ENCODE data around the gene KPTN.

KPTN gene

GRCh38 chr19:47469363-47469700 lies 14.7 kb downstream of the KPTN start:
- H3K27me3 ChIP-seq (replicated peaks), result peaks cover 38% of the 10 kb centered on the region
- DNase-seq, result no peak
- H3K27ac ChIP-seq, result no peak overlapping the region
- in situ Hi-C loops (cut with HindIII; ENCODE audit: low pct_ligation_motif_present, low sequenced_read_pairs), result no loop called here
- H3K36me3 ChIP-seq (replicated peaks), result no peaks in the 10 kb centered on the region
- H3K4me3 ChIP-seq (ENCODE audit: low read depth, low read length), result no peak overlapping the region
- TF ChIP-seq CTCF (IDR thresholded peaks at IDR 0.05; ENCODE audit: low read depth, low read length, missing control alignments), result no peak

GRCh38 chr19:47467914-47468313 lies 16.1 kb downstream of the KPTN start:
- in situ Hi-C loops (cut with HindIII; ENCODE audit: low pct_ligation_motif_present, low sequenced_read_pairs), result no loop called here
- no peak overlapping the region for H3K27ac ChIP-seq
- TF ChIP-seq CTCF (IDR thresholded peaks at IDR 0.05; ENCODE audit: low read depth, low read length, missing control alignments), result no peak
- H3K36me3 ChIP-seq (replicated peaks), result no peaks in the 10 kb centered on the region
- no peak for DNase-seq
- peaks cover 38% of the 10 kb centered on the region for H3K27me3 ChIP-seq (replicated peaks)
- no peak overlapping the region for H3K4me3 ChIP-seq (ENCODE audit: low read depth, low read length)

- no peak overlapping the region for H3K27ac ChIP-seq
- H3K36me3 ChIP-seq (replicated peaks), result no peaks in the 10 kb centered on the region
- peaks cover 28% of the 10 kb centered on the region for H3K27me3 ChIP-seq (replicated peaks)
- no peak overlapping the region for H3K4me3 ChIP-seq (ENCODE audit: low read depth, low read length)
- no peak for DNase-seq
- TF ChIP-seq CTCF (IDR thresholded peaks at IDR 0.05; ENCODE audit: low read depth, low read length, missing control alignments), result no peak
- in situ Hi-C loops (cut with HindIII; ENCODE audit: low pct_ligation_motif_present, low sequenced_read_pairs), result no loop called here
These were observed 18.1 kb downstream of the KPTN start for GRCh38 chr19:47465957-47466356.

- no peak for TF ChIP-seq CTCF (IDR thresholded peaks at IDR 0.05; ENCODE audit: low read depth, low read length, missing control alignments)
- peaks cover 20% of the 10 kb centered on the region for H3K27me3 ChIP-seq (replicated peaks)
- in situ Hi-C loops (cut with HindIII; ENCODE audit: low pct_ligation_motif_present, low sequenced_read_pairs), result no loop called here
- H3K27ac ChIP-seq, result no peak overlapping the region
- H3K36me3 ChIP-seq (replicated peaks), result no peaks in the 10 kb centered on the region
- no peak for DNase-seq
- H3K4me3 ChIP-seq (ENCODE audit: low read depth, low read length), result no peak overlapping the region
These were observed 19.2 kb downstream of the KPTN start for GRCh38 chr19:47464675-47465419.

- Histone ChIP-seq H3K36me3 (replicated peaks) (no peaks in the 10 kb centered on the region), H3K27me3 (replicated peaks) (peaks cover 32% of the 10 kb centered on the region), H3K4me3 (ENCODE audit: low read depth, low read length) (no peak overlapping the region), H3K27ac (no peak overlapping the region)
- no peak for TF ChIP-seq CTCF (IDR thresholded peaks at IDR 0.05; ENCODE audit: low read depth, low read length, missing control alignments)
- no peak for DNase-seq
- in situ Hi-C loops (cut with HindIII; ENCODE audit: low pct_ligation_motif_present, low sequenced_read_pairs), result no loop called here
These were observed 22.1 kb downstream of the KPTN start for GRCh38 chr19:47461876-47462275.

GRCh38 chr19:47459477-47459876 lies 24.5 kb downstream of the KPTN start:
- Histone ChIP-seq H3K36me3 (replicated peaks) (no peaks in the 10 kb centered on the region), H3K27ac (no peak overlapping the region), H3K4me3 (ENCODE audit: low read depth, low read length) (no peak overlapping the region), H3K27me3 (replicated peaks) (peaks cover 45% of the 10 kb centered on the region)
- DNase-seq, result no peak
- in situ Hi-C loops (cut with HindIII; ENCODE audit: low pct_ligation_motif_present, low sequenced_read_pairs), result no loop called here
- TF ChIP-seq CTCF (IDR thresholded peaks at IDR 0.05; ENCODE audit: low read depth, low read length, missing control alignments), result no peak
